GM21619 (cell line): Measurements from ENCODE around the gene LSM10.

Source experiments
- ATAC-seq: cut with Tn5 transposase; IDR thresholded peaks from one replicate; pipeline ENCODE4 v1.9.1; 2021; ENCODE audit not compliant: unreplicated experiment

LSM10 gene

DNA sequence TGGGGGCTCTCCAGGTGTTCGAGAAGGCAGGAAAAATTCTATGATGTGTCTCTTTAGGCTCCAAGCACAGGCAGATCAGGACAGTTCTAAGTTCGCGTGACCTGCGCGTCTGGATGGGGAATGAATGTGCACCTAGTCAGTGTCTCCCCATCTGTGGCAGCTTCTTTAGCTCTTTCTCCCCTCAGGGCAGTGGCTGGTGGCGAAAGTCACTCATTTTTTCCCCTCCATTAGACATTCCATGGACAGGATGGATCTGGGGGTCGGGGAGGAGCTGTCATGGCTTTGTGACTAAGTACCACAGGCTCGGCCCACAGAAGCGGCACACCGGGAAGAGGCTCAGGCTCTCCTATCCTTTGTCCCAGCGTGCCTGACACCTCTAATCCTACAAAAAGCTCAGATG is 43.2 kb downstream of the LSM10 start:
- no peak for ATAC-seq

DNA sequence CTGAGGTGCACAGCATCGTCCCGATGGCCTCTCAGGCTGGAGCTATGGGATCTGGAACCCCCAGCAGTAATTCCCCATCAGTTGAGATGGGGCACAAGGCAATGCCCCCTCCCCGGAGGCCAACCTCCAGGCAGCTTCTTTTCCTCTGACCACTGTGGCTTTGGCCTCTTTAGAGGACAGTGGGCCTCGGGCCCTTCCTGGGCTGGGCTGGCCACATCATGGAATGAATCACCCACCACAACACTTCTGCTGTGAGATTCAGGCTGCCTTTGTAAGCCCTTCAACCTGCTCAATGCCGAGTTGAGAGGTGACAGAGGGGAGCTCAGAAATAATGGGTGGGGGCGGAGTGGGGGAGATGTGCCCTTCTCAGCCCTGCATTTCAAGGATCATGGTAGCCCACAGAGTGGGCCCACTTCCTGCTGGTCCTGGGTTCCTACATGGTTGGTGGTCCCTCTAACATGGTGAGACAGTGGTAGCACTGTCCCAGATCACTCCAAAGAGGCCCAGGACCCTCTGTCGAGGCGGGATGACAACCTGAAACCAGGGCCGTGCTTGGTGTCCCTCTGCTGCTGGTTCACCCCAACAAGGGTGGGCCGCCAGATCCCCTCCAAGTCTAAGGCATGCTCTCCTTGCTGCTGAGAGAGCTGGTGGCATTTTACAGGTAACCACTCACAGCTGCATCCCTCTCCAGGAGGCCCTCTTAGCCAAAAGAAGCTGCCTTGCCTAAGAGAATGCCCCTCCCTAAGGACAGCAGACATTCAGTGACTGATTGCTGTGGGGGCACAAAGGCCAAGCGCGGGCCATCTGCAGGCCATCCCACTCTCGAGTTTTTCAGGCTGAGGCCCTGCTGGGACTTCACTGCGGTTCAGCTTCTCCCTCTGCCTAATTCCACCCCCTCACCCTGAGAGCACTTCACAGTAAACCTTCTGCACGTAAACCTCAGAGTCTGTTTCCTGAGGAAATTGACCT is 44.5 kb downstream of the LSM10 start:
- no peak for ATAC-seq

DNA sequence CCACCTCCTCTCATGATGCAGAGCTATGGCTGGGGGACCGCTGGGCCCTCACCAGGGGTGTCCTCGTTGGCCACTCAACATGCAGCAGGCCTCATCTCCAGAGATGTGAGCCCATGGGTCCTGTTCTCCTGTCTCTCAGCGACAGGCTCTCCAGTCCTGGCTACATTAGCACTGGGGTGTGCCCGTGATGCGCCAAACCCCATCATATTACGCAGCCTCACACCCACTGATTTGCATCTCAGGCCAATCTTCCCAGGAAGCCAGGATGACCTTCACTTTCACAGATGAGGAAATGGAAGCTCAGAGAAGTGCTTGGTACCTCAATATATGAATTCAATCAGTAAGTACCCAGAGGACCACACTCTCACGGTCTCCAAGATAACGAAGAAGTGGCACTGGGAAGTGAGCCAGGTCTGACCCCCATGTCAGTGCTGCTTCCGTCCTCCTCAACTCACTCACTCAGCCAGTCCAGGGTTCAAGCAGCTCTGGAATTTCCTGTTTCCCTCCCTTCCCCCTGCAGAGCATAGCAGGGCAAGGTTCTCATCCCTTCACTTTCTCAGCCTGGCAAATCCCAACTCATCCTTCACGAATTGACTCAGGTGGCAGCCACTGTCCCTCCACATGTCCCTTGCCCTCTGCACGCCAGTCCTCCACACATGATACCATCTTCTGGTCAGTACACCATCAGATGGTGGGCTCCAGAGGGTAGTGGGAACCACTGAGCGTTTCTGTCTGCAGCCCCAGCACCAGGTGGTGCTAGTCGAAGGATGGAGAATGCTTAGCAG is 45.4 kb downstream of the LSM10 start:
- ATAC-seq: no peak

DNA sequence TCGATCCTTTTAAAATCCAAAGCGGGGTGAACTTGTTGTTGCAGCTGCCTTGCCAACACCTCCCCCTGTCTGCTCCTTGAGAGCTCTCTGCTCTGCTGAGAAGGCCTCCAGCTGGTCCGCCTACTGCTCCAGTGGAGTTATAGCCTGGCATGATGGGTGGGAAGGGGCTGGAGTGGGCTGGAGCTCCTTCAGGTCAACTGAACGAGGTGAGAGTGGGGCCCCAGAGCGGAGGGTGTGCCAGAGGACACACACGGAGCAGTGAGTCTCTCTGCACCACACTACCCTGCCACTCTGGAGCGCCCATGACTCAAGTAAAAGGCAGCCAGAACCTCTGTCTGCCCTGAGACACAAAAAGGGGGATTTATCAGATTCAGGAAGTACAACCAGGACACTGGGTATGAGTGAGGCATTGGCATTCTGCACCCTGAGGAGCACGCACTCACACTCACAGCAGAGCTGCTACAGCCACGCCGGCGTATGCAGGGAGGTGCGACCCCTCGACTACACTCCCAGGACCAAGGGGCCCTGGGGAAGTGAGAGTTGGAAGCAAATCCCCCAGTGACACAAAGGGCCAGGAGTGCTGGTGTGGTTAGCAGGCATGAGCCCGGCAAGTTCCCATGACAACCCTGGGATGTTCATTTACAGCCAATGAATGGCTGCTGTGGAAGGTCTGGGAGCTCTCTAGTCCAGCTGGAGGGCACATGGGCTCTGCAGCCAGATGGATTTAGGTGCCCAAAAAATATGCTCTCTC is 46.3 kb downstream of the LSM10 start:
- ATAC-seq: no peak

DNA sequence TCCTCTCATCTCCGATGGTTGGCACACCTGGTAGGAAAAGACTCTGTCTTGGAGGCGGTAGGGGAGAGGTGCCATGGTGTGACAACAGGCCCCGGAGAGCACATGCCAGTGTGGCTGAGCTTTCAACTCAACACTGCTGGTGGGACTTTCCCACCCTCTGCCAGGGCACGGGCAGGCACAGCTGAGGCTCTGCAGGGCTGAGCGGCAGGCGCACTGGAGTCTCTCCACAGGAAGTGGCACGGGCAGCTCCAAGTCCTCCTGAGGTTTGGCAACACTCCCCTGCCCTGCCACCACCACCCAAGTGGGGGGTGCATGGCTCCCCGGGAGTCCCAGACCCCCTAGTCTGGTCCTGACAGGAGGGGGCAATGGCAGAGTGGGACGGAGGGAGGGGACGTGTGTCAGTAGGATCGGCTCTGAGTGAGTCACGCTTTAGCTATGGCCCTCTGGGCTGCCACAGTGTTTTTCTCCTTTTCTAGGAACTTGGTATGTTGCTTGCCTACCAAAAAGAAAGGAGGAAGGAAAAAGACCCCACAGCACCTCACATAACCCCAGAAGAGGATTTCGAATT is 47.0 kb downstream of the LSM10 start:
- ATAC-seq: no peak

DNA sequence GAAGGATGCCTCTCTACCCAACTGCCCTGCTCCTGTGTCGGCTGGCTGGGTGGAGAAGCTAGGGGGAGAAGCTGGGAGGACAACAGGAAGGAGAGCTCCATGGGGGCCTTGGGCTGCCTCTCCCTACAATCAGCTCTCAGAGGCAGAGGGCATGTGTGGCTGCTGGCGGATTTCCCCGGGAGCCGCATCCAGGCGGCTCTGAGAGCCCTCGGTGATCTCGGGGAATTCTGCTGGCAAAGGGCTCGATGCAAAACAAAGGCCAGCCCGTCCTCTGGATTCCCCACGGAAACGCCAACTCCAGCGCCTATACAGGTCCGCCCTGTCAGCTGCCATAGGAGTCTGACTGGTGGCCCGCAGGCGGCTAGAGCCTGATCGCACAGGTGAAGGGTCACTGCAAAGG is 47.9 kb downstream of the LSM10 start:
- no peak for ATAC-seq

DNA sequence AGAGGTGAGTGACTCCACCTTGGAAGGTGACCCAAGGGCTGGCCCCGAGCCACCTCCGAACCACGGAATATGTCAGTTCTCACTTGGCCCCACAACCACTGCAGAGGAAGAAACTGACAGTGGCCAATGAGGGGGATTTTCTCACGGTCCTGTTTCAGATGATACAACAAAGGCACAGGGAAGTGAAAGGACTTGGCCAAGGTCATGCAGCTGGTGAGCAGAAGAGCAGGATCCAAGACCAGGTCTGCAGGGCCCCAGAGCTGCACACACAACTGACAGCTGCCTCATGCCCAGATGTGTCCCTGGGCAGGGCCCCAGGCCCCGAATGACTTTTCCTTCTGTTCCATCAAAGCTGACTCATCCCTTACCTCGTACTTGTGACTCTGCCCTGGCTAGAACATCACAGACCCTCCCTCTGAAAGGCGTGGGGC is 48.5 kb downstream of the LSM10 start:
- peak; percentile 76 for ATAC-seq

DNA sequence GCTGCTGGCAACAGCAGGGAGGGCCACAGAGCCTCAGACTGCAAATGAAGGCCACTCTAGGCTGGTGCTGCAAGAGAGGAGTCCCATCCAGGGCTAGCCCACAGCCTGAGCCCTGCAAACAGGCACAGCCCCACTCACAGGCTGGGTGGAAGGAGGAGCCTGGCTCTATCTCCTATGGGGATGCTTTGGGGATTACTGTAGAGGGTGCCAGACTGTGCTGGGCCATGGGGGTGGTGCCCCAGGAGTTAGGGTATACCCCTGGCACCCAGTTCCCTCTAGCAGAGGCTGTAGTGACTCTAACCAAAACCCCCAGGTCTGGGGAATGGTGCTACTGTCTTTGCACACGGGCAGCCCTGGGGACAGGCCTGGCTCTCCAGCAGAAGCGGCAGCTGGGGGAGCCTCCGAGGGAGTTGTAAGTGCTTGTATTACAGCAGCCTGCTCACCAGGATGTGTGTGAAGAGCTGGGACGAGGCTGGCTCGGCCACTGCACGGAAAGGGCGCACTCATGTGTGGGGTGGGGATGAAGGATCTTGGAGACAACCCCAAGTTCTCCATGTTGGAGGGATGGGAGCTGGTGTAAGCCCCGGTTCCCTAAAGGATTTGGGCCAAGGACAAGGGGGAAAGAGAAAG is 50.9 kb downstream of the LSM10 start:
- no peak for ATAC-seq

DNA sequence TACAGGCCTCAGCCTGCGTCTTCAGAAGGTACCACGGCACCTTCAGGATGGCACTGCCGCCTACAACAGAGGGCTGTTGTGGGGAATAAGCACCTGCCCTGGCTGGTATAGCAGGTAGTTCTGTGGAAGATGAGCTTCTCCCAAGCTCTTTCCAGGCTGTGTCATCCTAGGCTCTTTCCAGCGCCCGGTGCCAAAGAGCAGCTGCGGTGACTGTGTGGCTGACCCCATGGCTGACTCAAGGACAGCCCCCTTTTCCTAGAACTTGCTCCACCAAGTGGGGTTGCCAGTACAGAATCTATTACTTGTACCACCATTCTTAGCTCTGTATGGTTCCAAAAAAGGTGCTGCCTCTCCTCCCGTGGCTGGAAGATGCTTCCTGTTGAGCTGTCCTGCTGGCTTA is 52.4 kb downstream of the LSM10 start:
- no peak for ATAC-seq

DNA sequence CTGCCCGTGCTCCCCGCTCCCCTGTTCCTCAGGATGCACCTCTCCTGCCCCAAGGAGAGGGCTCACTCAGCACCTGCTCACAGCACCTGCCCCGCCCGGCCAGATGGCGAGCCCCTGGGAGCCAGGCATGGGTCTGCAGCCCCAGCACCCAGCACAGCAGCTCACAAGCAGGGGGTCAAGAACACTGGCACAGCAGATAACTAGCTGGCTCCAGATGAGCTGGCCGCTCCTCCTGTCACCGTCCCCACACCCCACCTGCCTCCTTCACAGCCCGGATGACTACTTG is 53.4 kb downstream of the LSM10 start:
- ATAC-seq: no peak

DNA sequence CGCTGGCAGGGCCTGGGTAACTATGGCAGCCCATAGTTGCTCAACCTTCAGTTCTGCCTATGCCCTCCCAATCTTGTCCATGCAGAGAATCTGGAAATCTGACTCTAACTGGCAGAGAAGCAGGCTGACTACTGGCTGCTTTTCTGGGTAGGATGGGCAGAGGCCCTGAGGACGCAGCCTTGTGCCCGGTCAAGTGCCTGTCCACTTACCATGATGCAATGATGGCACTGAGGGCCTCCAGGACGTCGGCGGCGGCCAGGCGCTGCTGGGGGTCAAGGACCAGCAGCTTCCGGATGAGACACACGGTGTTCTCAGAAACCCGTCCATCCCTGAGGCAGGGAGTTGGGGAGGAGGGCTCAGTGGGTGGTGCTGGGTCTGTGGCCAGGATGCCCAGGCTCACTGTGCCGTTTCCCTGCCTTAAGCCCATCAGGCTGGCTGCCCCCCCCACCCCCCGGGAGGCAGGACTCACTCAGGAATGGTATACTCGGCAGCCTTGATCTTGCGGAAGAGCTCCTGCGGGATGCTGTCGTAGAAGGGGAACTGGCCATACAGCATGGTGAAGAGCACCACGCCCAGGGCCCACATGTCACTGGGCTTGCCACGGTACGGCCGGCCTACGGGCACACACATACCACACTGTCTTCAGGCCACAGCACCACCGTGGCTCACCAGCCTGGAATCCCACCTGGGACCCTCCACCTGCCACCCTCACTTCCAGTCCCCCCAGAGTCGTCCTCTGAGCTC is 53.9 kb downstream of the LSM10 start:
- no peak for ATAC-seq
